ENCODE data around the gene XRN2.

The XRN2 gene

GRCh38 chr20:21394551-21394950, 91.4 kb downstream of the XRN2 start:
- TF ChIP-seq ZBTB7A (IDR thresholded peaks at IDR 0.05; ENCODE audit: low read depth) (no peak), TCF12 (IDR thresholded peaks at IDR 0.05; ENCODE audit: low read depth) (no peak)
- TF ChIP-seq, protein P1, sequence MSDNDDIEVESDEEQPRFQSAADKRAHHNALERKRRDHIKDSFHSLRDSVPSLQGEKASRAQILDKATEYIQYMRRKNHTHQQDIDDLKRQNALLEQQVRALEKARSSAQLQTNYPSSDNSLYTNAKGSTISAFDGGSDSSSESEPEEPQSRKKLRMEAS (IDR thresholded peaks at IDR 0.05) = no peak

DNA sequence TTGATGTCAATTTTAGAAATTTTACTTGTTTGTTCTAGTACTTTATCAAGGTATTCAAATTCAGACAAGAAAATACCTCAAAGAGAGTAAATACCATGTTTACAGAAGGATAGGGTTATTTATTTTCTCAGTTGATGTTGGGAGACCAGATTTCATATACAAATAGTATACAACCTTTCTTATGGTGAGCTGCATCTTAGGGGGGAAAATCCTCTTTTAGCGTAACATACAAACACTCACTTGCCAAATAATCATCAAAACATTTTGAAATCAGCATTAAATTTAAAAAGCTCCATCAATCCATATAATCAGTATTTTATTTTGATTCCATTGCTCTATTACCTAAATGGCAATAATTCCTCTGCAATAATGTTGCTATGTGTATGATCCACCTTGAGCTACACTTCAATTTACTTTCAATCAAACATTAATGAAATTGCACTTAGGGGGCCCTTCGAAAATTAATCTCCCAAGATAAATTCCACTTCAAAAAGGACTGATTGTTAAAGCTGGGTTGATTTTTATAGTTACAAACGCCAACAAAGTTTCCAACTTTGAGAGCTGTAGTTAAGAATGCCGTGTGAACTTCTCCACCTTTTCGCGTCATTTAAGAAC, 92.0 kb downstream of the XRN2 start:
- TF ChIP-seq, protein P1 (IDR thresholded peaks at IDR 0.05) = no peak
- TF ChIP-seq RAD21 (IDR thresholded peaks at IDR 0.05; ENCODE audit: low read depth) (no peak), ZBTB7A (IDR thresholded peaks at IDR 0.05; ENCODE audit: low read depth) (no peak), YY1 (IDR thresholded peaks at IDR 0.05; ENCODE audit: low read depth) (no peak)

GRCh38 chr20:21395666-21396598, 92.8 kb downstream of the XRN2 start:
- TF ChIP-seq TCF12 (IDR thresholded peaks at IDR 0.05; ENCODE audit: low read depth) (no peak), RAD21 (IDR thresholded peaks at IDR 0.05; ENCODE audit: low read depth) (no peak), TAF1 (IDR thresholded peaks at IDR 0.05; ENCODE audit: low read depth) (no peak), EP300 (IDR thresholded peaks at IDR 0.05; ENCODE audit: borderline replicate concordance) (no peak), YY1 (IDR thresholded peaks at IDR 0.05; ENCODE audit: low read depth) (no peak), TEAD4 (IDR thresholded peaks at IDR 0.05) (no peak), ZBTB7A (IDR thresholded peaks at IDR 0.05; ENCODE audit: low read depth) (no peak)
- TF ChIP-seq, protein P2, sequence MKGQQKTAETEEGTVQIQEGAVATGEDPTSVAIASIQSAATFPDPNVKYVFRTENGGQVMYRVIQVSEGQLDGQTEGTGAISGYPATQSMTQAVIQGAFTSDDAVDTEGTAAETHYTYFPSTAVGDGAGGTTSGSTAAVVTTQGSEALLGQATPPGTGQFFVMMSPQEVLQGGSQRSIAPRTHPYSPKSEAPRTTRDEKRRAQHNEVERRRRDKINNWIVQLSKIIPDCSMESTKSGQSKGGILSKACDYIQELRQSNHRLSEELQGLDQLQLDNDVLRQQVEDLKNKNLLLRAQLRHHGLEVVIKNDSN (IDR thresholded peaks at IDR 0.05) = no peak

DNA sequence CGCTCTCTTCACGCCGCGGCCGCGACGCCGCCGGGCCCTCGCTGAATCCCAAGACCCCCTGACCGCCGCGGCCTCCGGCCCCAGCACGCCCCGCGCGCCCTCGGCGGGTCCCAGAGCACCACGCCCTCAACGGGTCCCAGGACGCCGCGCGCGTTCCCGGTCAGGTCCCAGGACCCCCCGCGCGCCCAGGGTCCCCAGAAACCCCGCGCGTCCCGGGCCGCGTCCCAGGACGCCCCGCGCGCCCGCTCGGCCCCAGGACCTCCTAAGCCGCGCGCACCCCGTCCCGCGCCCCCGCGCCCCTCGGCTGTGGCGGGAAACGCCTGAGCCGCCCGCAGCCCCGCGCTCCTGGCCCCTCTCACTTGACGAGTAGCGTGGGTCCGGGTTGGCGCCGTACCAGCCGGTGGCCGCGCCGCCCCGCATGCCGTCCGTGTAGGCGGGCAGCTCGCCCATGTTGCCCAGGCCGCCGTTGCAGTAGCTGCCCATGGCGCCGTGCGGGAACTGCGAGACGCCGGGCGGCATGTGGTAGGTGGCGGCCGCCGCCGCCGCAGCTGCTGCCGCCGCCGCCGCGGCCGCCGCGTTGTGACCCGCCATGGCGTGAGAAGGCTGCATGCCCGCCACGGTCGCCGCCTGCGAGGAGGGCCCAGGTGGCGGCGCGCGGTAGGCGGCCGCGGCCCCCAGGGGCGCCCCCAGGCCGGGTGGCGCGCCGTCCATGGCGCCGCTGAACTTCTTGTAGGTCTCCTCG, 93.6 kb downstream of the XRN2 start:
- TF ChIP-seq, protein P1 (IDR thresholded peaks at IDR 0.05) = peak; percentile 47; the same call in 1 of the 2 replicates
- TF ChIP-seq, protein P2 (IDR thresholded peaks at IDR 0.05) = no peak

- TF ChIP-seq TAF1 (IDR thresholded peaks at IDR 0.05; ENCODE audit: low read depth) (no peak), ZBTB7A (IDR thresholded peaks at IDR 0.05; ENCODE audit: low read depth) (no peak), EGR1 (IDR thresholded peaks at IDR 0.05) (no peak), RAD21 (IDR thresholded peaks at IDR 0.05; ENCODE audit: low read depth) (no peak), TCF12 (IDR thresholded peaks at IDR 0.05; ENCODE audit: low read depth) (no peak), REST (IDR thresholded peaks at IDR 0.05; ENCODE audit: low read depth) (no peak)
Measured at GRCh38 chr20:21397341-21398108, 94.4 kb downstream of the XRN2 start, which contains the start of gene NKX2-4. Gene NKX2-4 (minus strand): TSS chr20:21397526. CDS start chr20:21397399, 127 bp downstream.

DNA sequence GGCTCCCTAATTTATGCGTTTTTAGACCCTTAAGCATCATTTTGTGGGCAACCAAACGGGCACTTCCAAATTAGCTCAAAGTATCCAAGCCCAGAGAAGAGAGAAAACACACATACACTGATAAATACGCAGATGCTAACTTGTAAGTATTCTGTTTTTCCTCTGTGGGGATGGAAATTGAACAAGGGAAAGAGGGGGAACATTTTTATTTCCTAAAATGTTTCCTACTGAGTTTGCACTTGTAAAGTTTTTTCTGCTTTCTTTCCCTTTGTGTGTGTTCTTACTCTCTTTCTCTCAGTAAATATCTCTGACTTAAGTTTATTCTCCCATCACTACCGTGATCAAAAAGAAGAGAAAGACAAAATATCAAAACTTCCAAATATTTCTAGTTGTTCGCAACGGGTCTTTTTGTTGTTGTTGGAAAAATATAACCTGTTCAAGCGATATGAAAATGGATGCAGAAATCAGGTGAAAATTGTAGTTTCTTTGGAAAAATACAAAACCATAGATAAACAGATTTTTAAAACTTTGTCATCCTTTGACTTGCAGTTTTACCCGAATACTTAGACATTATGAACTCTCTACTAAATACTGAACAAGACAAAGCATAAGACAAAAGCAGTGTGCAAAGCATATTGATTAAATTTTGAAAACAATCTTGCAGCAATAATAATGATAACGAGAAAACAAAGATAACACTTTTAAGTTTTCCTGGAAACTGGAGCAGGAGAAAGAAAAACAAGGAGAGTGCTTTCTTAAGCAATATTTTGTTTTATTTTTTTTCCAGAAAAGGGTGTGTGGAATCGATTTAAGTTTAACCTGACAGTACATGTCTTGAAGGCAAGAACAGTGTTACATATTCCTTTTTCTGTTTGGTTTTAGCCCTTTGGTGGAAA, 95.2 kb downstream of the XRN2 start:
- TF ChIP-seq CEBPB (IDR thresholded peaks at IDR 0.05) (no peak), EGR1 (IDR thresholded peaks at IDR 0.05) (no peak), TCF12 (IDR thresholded peaks at IDR 0.05; ENCODE audit: low read depth) (no peak), NFIC (IDR thresholded peaks at IDR 0.05) (no peak), ZBTB7A (IDR thresholded peaks at IDR 0.05; ENCODE audit: low read depth) (no peak)

Measured in Ishikawa (cell line).